ENCODE results near the gene LSM5. TPM values are rescaled to one million over a fixed set of nuclear protein-coding genes. Genes with fewer than 3 reads are reported as not detected.
"Not testable (repeated sequence)": the region's sequence is repeated elsewhere in the genome, so short reads cannot be mapped to it uniquely, and the experiment has no call there.

LSM5 gene
- total RNA-seq, 2 experiments from 2014 or later: 76.7 to 79.1 TPM

GRCh38 chr7:32472015-32472414, 18.2 kb downstream of the LSM5 start:
- H3K27ac Mint-ChIP-seq: no peak overlapping the region
- no peak for DNase-seq
- ChIA-PET CTCF (no interaction called here), POLR2A (no interaction called here)
- peaks cover 3% of the 10 kb centered on the region for H3K27me3 Mint-ChIP-seq
- H3K4me1 Mint-ChIP-seq: no peaks in the 10 kb centered on the region
- H3K36me3 Mint-ChIP-seq (ENCODE audit: low read depth): no peaks in the 10 kb centered on the region
- no peaks in the 10 kb centered on the region for H3K9me3 Mint-ChIP-seq
- no peak overlapping the region for H3K4me3 Mint-ChIP-seq

- H3K4me3 Mint-ChIP-seq: no peak overlapping the region
- H3K9me3 Mint-ChIP-seq: no peaks in the 10 kb centered on the region
- no peak overlapping the region for H3K27ac Mint-ChIP-seq
- no peak for DNase-seq
- CTCF ChIA-PET: no interaction called here
- peaks cover 3% of the 10 kb centered on the region for H3K27me3 Mint-ChIP-seq
- POLR2A ChIA-PET: no interaction called here
- H3K4me1 Mint-ChIP-seq: no peaks in the 10 kb centered on the region
- H3K36me3 Mint-ChIP-seq (ENCODE audit: low read depth): no peaks in the 10 kb centered on the region
Observed at GRCh38 chr7:32470871-32471270, 19.3 kb downstream of the LSM5 start.

- H3K4me1 Mint-ChIP-seq; H3K9me3 Mint-ChIP-seq; CTCF ChIA-PET; H3K36me3 Mint-ChIP-seq (ENCODE audit: low read depth); H3K4me3 Mint-ChIP-seq; H3K27ac Mint-ChIP-seq; POLR2A ChIA-PET; DNase-seq; H3K27me3 Mint-ChIP-seq: not testable (repeated sequence)
Observed at GRCh38 chr7:32470004-32470403, 20.2 kb downstream of the LSM5 start.

GRCh38 chr7:32464641-32465416, 25.4 kb downstream of the LSM5 start:
- POLR2A ChIA-PET; H3K36me3 Mint-ChIP-seq (ENCODE audit: low read depth); H3K9me3 Mint-ChIP-seq; H3K27me3 Mint-ChIP-seq; CTCF ChIA-PET; H3K4me3 Mint-ChIP-seq; DNase-seq; H3K27ac Mint-ChIP-seq; H3K4me1 Mint-ChIP-seq: not testable (repeated sequence)

GRCh38 chr7:32462977-32463376, 27.2 kb downstream of the LSM5 start:
- DNase-seq: no peak
- H3K27me3 Mint-ChIP-seq: no peaks in the 10 kb centered on the region
- POLR2A ChIA-PET: no interaction called here
- CTCF ChIA-PET: no interaction called here
- H3K4me3 Mint-ChIP-seq: no peak overlapping the region
- H3K27ac Mint-ChIP-seq: no peak overlapping the region
- no peaks in the 10 kb centered on the region for H3K36me3 Mint-ChIP-seq (ENCODE audit: low read depth)
- no peaks in the 10 kb centered on the region for H3K4me1 Mint-ChIP-seq
- no peaks in the 10 kb centered on the region for H3K9me3 Mint-ChIP-seq

GRCh38 chr7:32462451-32462850, 27.7 kb downstream of the LSM5 start:
- ChIA-PET POLR2A (no interaction called here), CTCF (no interaction called here)
- no peak for DNase-seq
- H3K4me1 Mint-ChIP-seq: no peaks in the 10 kb centered on the region
- no peaks in the 10 kb centered on the region for H3K27me3 Mint-ChIP-seq
- no peak overlapping the region for H3K27ac Mint-ChIP-seq
- H3K4me3 Mint-ChIP-seq: no peak overlapping the region
- no peaks in the 10 kb centered on the region for H3K9me3 Mint-ChIP-seq
- H3K36me3 Mint-ChIP-seq (ENCODE audit: low read depth): no peaks in the 10 kb centered on the region

GRCh38 chr7:32461484-32461883, 28.7 kb downstream of the LSM5 start:
- ChIA-PET CTCF (no interaction called here), POLR2A (no interaction called here)
- Mint-ChIP-seq H3K36me3 (ENCODE audit: low read depth) (no peaks in the 10 kb centered on the region), H3K27ac (no peak overlapping the region), H3K27me3 (no peaks in the 10 kb centered on the region), H3K4me1 (no peaks in the 10 kb centered on the region), H3K9me3 (no peaks in the 10 kb centered on the region), H3K4me3 (no peak overlapping the region)
- DNase-seq: no peak

GRCh38 chr7:32459788-32460187, 30.4 kb downstream of the LSM5 start:
- H3K4me1 Mint-ChIP-seq: no peaks in the 10 kb centered on the region
- CTCF ChIA-PET: interaction anchor here (0.5 kb wide), 1 partner anchor 14 kb away, joined by 3 read pairs; no protein-coding TSS in a partner anchor

GRCh38 chr7:32458025-32458424, 32.2 kb downstream of the LSM5 start:
- no peaks in the 10 kb centered on the region for H3K9me3 Mint-ChIP-seq
- POLR2A ChIA-PET: no interaction called here
- no peak overlapping the region for H3K27ac Mint-ChIP-seq
- CTCF ChIA-PET: interaction anchor here (0.8 kb wide), 1 partner anchor 94 kb away, joined by 3 read pairs; no protein-coding TSS in a partner anchor
- H3K36me3 Mint-ChIP-seq (ENCODE audit: low read depth): no peaks in the 10 kb centered on the region
- H3K4me1 Mint-ChIP-seq: no peaks in the 10 kb centered on the region
- DNase-seq: no peak
- H3K4me3 Mint-ChIP-seq: no peak overlapping the region
- H3K27me3 Mint-ChIP-seq: peaks cover 1% of the 10 kb centered on the region

More at GRCh38 chr7:32459788-32460187, 30.4 kb downstream of the LSM5 start:
- no peak overlapping the region for H3K4me3 Mint-ChIP-seq
- no peak for DNase-seq
- no peaks in the 10 kb centered on the region for H3K36me3 Mint-ChIP-seq (ENCODE audit: low read depth)
- no peaks in the 10 kb centered on the region for H3K27me3 Mint-ChIP-seq
- H3K27ac Mint-ChIP-seq: no peak overlapping the region
- POLR2A ChIA-PET: no interaction called here
- H3K9me3 Mint-ChIP-seq: no peaks in the 10 kb centered on the region

GRCh38 chr7:32453341-32454011, 36.7 kb downstream of the LSM5 start:
- ChIA-PET POLR2A (no interaction called here), CTCF (no interaction called here)
- H3K4me1 Mint-ChIP-seq: no peaks in the 10 kb centered on the region
- no peaks in the 10 kb centered on the region for H3K36me3 Mint-ChIP-seq (ENCODE audit: low read depth)
- peaks cover 1% of the 10 kb centered on the region for H3K27me3 Mint-ChIP-seq
- no peak overlapping the region for H3K27ac Mint-ChIP-seq
- no peak overlapping the region for H3K4me3 Mint-ChIP-seq
- no peaks in the 10 kb centered on the region for H3K9me3 Mint-ChIP-seq
- no peak for DNase-seq

- no peak overlapping the region for H3K27ac Mint-ChIP-seq
- ChIA-PET POLR2A (no interaction called here), CTCF (no interaction called here)
- no peak for DNase-seq
- no peak overlapping the region for H3K4me3 Mint-ChIP-seq
- peaks cover 2% of the 10 kb centered on the region for H3K9me3 Mint-ChIP-seq
- H3K4me1 Mint-ChIP-seq: no peaks in the 10 kb centered on the region
- H3K27me3 Mint-ChIP-seq: no peaks in the 10 kb centered on the region
- no peaks in the 10 kb centered on the region for H3K36me3 Mint-ChIP-seq (ENCODE audit: low read depth)
Observed at GRCh38 chr7:32447218-32447617, 43.0 kb downstream of the LSM5 start.

- ChIA-PET POLR2A (no interaction called here), CTCF (no interaction called here)
- no peak for DNase-seq
- no peaks in the 10 kb centered on the region for H3K4me1 Mint-ChIP-seq
- no peaks in the 10 kb centered on the region for H3K36me3 Mint-ChIP-seq (ENCODE audit: low read depth)
- H3K27ac Mint-ChIP-seq: no peak overlapping the region
- H3K4me3 Mint-ChIP-seq: no peak overlapping the region
- H3K9me3 Mint-ChIP-seq: no peaks in the 10 kb centered on the region
- no peaks in the 10 kb centered on the region for H3K27me3 Mint-ChIP-seq
Observed at GRCh38 chr7:32436146-32436928, 53.8 kb downstream of the LSM5 start.

Measured in activated CD4-positive, alpha-beta T cell treated with anti-CD3 and anti-CD28 coated beads, Interleukin-2, amount 10 ng/mL, durations not matched to agents 7 days and 5 days (primary cell).